Skeletal muscle tissue (tissue), 4 donors: ENCODE measurements around the gene MLLT1. TPM values are rescaled to one million over a fixed set of nuclear protein-coding genes. Genes with fewer than 3 reads are reported as not detected.

Experiments used
- H3K27ac ChIP-seq: one replicate; pipeline ENCODE4 v1.7.0; 2013; ENCODE audit warnings: mild to moderate bottlenecking, low read depth, low read length, inconsistent platforms
- H3K27me3 ChIP-seq, 3 donors: one replicate each; pipeline ENCODE4 v1.7.0; 2013; ENCODE audit warnings: low read length in 3 of 3; ENCODE audit not compliant: control insufficient read depth in 3 of 3, insufficient read depth in 3 of 3
- H3K36me3 ChIP-seq, 3 donors: one replicate each; pipeline ENCODE4 v1.7.0; 2013; ENCODE audit warnings: low read length in 3 of 3; ENCODE audit not compliant: control insufficient read depth in 3 of 3, insufficient read depth in 3 of 3
- H3K4me1 ChIP-seq, 3 donors: one replicate each; pipeline ENCODE4 v1.7.0; 2013; ENCODE audit warnings: low read length in 3 of 3, mild to moderate bottlenecking in 3 of 3; ENCODE audit not compliant: control insufficient read depth in 3 of 3, insufficient read depth in 3 of 3
- H3K4me3 ChIP-seq, 3 donors: one replicate each; pipeline ENCODE4 v1.7.0; 2013; ENCODE audit warnings: low read length in 3 of 3
- H3K9ac ChIP-seq, 3 donors: one replicate each; pipeline ENCODE4 v1.7.0; 2013; ENCODE audit warnings: low read length in 3 of 3, mild to moderate bottlenecking in 3 of 3, moderate library complexity in 2 of 3, low read depth in 1 of 3
- H3K9me3 ChIP-seq, 3 donors: one replicate each; pipeline ENCODE4 v1.7.0; 2013; ENCODE audit warnings: low read length in 3 of 3; ENCODE audit not compliant: control insufficient read depth in 3 of 3
- total RNA-seq: library from RNA; depleted of rRNA; stranded (reverse); fragments of >200 nt; gene quantifications from one replicate; pipeline ENCODE4 v1.2.3, GENCODE V29; 2014
- donor health status: Osteomylitis.

The MLLT1 gene
- total RNA-seq, 1 donor from 2014 or later: 2.6 TPM

DNA sequence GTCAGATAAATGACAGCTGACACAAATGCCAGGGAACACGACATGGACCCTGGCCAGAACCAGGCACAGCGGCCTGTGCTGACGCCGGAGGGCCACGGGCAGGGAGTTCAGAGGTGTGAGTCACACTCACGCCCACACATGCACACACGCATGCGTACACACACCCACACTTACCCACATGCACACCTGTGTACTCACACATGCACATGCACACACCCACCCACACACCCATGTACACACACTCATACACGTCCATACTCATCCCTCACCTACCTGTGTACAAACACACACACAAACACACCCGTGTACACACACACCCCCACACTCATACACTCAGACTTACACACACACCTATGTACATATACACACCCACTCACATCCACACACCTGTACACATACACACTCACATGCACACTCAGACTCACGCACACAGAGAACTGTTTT lies 40.4 kb downstream of the MLLT1 start:
- Histone ChIP-seq H3K36me3 (no peaks in the 10 kb centered on the region), H3K9me3 (no peaks in the 10 kb centered on the region), H3K27me3 (no peaks in the 10 kb centered on the region), H3K9ac (peak overlapping the region; percentile 60 to 82 (median 74)), H3K27ac (peak overlapping the region; percentile 86), H3K4me3 (peak overlapping the region in 1 of 3 donors; percentile 46), H3K4me1 (peaks cover 60 to 79% (median 75%) of the 10 kb centered on the region in 3 donors)

DNA sequence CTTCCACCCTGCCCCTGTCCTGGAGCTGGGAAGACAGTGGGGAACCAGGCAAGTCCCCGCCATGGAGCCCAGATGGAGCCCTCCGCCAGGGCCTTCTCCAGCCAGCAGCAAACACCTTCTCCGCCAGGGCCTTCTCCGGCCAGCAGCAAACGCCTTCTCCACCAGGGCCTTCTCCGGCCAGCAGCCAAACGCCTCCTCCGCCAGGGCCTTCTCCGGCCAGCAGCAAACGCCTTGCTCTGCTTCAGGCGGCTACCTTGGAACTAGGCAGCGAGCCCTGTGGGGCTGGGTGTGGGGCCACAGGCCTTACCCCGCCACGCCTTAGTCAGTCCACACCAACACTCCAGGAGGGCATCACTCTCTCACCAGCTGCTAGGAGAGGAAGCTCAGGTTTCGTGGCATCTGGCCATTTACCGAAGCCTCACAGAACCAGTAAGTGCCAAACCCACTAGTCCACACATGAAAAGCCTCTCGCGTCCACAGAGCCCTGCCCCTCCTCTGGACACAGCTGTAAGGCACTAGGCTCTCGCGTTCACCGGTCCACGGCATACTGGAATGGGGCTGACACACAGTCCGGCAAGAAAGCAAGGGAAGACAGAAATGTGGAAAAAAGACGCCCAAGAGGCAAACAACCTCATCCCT lies 41.0 kb downstream of the MLLT1 start:
- Histone ChIP-seq H3K9ac (peak overlapping the region; percentile 60 to 82 (median 74)), H3K27ac (peak overlapping the region; percentile 86), H3K36me3 (no peaks in the 10 kb centered on the region), H3K27me3 (no peaks in the 10 kb centered on the region), H3K4me1 (peaks cover 67 to 83% (median 78%) of the 10 kb centered on the region in 3 donors), H3K9me3 (no peaks in the 10 kb centered on the region), H3K4me3 (peak overlapping the region; percentile 24 to 46 (median 43))

DNA sequence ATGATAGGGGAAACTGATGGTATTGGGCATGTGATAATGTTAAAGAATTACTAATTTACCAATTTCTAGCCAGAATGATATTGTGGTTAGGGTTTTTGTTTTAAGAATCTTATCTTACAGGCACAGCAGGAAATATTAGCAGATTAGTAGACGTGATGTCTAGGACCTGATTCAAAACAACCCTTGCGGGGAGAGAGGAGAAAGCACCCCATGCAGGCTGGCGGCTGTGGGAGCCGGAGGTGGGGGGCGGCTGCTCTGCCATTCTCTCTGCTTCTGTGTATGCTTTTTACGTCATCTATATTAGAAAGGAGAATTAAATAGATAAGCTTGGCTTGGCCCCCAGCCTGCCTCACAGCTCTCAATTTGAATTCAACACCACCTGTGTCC lies 41.5 kb downstream of the MLLT1 start:
- H3K27ac ChIP-seq: peak overlapping the region; percentile 86
- H3K4me3 ChIP-seq: peak overlapping the region in 2 of 3 donors; percentile 22 to 43

DNA sequence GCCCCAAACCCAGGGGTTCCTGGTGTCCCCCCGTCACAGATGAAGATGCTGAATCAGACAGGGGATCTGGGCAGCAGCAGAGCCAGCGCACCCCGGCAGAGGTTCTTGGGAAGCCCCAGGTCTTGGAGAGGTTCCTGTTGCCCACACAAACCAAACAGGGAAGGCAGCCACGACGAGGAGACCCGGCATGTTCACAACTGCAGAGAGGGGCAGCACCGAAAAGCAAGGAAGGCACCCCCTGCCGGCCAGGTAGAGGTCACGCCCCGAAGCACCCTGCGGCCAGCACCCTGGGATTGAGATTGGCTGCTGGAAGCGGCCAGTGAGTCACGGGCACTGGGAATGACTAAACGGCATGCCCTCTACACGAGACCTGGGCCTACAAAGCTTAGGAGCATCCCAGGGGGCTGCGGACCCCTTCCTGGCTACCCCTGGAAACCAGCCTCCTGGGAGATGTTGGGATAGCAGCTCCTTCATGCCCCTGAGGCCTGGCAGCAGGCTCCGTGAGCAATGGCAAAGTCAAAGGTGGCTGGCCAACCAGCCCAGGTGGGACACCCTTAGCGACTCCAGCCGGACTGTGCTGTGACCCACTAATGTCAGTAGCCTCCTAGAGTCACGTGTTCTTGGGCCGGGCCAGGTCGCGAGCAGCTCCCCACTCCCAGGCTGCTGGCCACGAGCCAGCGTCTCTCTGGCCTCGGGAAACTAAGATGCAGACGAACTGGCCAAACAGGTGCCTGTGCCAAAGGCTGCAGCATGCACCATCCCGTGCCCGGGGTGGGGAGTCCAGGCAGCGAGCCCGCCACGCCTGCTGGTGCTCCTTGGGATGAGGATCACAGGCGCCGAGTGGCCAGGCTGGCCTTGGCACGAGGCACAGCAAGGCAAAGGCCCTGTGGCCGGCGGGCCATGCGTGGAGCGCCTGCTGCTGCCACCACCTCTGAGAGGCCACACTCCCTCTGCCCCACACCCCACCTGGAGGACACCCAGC lies 43.2 kb downstream of the MLLT1 start:
- Histone ChIP-seq H3K9me3 (no peaks in the 10 kb centered on the region), H3K36me3 (no peaks in the 10 kb centered on the region), H3K27ac (no peak overlapping the region), H3K4me1 (peaks cover 66 to 84% (median 79%) of the 10 kb centered on the region in 3 donors), H3K9ac (peak overlapping the region in 1 of 3 donors; percentile 33), H3K4me3 (no peak overlapping the region), H3K27me3 (no peaks in the 10 kb centered on the region)

More for the DNA sequence above, 41.5 kb downstream of the MLLT1 start:
- Histone ChIP-seq H3K9ac (peak overlapping the region; percentile 60 to 82 (median 74)), H3K27me3 (no peaks in the 10 kb centered on the region), H3K4me1 (peaks cover 70 to 85% (median 79%) of the 10 kb centered on the region in 3 donors), H3K36me3 (no peaks in the 10 kb centered on the region), H3K9me3 (no peaks in the 10 kb centered on the region)

DNA sequence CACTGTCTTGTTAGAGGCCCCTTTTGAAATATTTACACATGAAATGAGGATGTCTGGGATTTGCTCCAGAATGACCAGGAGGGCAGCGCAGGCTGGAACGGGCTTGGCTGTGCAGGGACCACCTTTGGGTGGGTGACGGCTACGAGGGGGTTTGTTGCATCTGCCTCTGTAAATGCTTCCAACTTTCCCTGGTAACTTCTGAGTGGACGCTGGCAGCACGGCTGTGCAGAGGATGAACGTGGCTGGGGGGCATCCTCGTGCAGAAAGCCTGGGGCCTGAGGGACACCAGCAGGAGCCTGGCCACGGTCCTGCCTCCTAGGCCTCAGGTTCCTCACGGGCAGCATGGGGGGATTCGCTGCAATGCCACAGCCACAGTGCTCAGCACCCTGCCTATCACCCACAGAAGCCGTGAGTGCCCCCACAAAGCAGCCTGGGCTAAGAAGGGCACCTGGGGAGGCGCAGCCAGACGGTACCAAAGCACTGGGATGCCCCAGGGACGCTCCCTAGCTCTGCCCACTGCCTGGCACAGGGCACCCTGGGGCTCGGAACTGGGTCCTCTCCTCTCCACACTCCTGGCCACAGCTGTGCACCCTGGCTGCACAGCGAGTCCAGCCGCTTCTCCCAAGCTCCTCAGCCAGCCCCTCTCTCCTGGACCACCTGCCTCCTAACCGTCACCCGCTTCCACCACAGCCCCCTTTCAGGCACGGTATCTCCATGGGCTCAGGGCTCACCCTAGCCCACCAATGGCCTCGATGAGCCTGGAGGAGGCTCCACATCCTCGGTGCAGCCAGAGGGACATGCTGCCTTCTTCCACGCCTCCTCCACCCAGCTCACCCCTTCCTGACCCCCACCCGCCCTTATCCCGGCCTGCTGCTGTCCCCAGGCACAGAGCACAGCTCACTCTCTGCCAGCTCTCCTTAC lies 44.5 kb downstream of the MLLT1 start:
- Histone ChIP-seq H3K4me1 (peaks cover 66 to 80% (median 77%) of the 10 kb centered on the region in 3 donors), H3K27ac (no peak overlapping the region), H3K27me3 (no peaks in the 10 kb centered on the region), H3K4me3 (no peak overlapping the region), H3K36me3 (peaks cover under 1 to 3% (median 2%) of the 10 kb centered on the region in 3 donors), H3K9ac (no peak overlapping the region), H3K9me3 (no peaks in the 10 kb centered on the region)

DNA sequence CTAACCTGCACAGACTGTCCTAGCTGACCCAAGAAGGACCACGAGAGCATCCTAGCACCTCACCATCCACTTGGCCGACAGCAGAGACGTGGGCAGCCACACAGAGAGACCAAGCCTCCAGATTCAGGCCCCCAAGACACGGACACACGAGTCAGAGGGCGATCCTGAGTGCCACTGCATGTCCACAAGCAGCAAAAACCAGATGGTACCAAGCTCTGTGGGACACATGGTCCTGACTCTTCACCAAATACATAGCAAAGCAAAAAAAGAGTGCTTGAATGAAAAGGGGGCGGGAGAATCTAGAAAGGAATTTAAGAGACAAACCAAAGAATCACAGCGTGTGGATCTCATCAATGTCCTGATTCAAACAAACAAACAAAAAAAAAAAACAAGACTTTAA lies 45.2 kb downstream of the MLLT1 start:
- Histone ChIP-seq H3K27me3 (no peaks in the 10 kb centered on the region), H3K9me3 (no peaks in the 10 kb centered on the region), H3K27ac (peak overlapping the region; percentile 69), H3K36me3 (peaks cover 4 to 9% (median 9%) of the 10 kb centered on the region in 3 donors), H3K4me1 (peaks cover 62 to 78% (median 74%) of the 10 kb centered on the region in 3 donors), H3K9ac (peak overlapping the region in 2 of 3 donors; percentile 30 to 54), H3K4me3 (no peak overlapping the region)

DNA sequence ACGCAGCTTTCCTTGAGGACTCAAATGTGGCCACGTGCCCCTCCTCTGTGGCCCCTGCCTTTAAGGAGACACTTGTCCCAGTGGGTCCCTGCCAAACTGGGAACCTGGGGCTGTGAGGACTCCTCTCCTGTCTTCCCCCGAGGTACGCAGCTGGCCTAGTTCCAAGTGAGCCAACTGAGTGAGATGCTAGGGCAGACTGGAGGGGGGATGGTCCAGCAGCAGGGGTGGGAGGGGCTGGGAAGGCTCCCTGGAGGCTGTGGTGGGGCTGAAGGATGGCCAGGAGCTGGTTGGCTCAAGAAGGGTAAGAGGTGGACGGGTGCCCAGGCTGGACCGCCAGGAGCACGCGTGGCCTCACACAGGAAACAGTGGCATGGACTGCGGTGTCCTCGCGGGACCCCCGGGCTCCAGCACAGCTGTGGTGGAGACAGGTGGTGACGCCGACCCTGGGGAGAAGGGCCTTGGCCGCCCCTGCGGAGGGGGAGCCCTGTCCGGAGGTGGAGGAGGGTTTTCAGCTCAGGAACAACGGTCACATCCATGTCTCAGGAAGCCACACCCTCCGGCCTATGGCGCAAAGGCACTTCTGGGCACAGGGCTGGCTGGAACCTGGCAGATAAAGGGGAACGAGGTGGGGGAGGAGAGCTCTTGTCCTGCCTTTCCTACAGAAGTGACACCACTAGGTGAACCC lies 45.8 kb downstream of the MLLT1 start:
- Histone ChIP-seq H3K4me3 (peak overlapping the region in 2 of 3 donors; percentile 14 to 29), H3K27ac (peak overlapping the region; percentile 69), H3K4me1 (peaks cover 56 to 72% (median 69%) of the 10 kb centered on the region in 3 donors), H3K27me3 (no peaks in the 10 kb centered on the region), H3K36me3 (peaks cover 4 to 13% (median 11%) of the 10 kb centered on the region in 3 donors), H3K9me3 (no peaks in the 10 kb centered on the region), H3K9ac (peak overlapping the region in 2 of 3 donors; percentile 30 to 54)

DNA sequence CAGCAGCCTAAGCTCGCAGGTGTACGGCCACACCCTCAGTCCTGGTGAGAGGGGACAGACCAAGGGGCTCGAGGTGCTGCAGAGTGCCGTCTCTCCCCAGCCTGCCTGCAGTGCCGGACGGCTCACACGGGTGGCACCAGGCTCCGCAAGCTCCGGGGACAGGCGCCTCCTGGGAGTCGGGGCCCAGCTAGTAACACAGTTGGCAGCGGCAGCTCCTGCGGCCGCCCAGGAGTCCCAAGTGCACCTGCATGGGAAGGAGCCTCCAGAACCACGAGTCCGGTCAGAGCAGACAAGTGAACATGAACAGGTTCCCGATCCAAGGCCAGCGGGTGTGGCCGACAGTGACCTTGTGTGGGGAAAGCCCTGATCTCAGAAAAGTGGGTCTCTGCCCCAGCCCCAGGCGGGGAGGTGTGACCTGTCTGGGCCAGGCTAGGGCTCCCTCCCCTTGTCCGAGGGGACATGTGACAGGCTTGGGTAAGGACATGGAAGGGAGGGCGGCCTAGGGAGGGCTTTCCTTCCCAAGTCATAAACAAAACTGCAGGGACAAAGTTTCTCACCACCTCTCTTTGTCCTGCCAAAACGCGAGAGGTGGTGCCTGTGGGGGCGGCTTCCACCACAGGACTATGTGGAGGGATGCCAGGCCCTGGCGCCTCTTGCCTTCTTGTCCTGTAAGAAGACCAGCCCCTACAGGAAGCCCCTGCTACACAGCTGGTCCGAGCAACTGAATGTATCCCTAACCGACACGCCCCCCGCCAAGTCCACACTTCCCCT lies 46.5 kb downstream of the MLLT1 start:
- no peaks in the 10 kb centered on the region for H3K27me3 ChIP-seq
- peak overlapping the region in 2 of 3 donors; percentile 29 to 36 for H3K4me3 ChIP-seq
- H3K36me3 ChIP-seq: peaks cover 4 to 13% (median 11%) of the 10 kb centered on the region in 3 donors
- no peaks in the 10 kb centered on the region for H3K9me3 ChIP-seq
- H3K27ac ChIP-seq: peak overlapping the region; percentile 69
- peak overlapping the region in 2 of 3 donors; percentile 57 to 64 for H3K9ac ChIP-seq
- peaks cover 49 to 65% (median 64%) of the 10 kb centered on the region in 3 donors for H3K4me1 ChIP-seq
